ENCODE data around the gene SCN2B.

SCN2B gene, protein sequence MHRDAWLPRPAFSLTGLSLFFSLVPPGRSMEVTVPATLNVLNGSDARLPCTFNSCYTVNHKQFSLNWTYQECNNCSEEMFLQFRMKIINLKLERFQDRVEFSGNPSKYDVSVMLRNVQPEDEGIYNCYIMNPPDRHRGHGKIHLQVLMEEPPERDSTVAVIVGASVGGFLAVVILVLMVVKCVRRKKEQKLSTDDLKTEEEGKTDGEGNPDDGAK

DNA sequence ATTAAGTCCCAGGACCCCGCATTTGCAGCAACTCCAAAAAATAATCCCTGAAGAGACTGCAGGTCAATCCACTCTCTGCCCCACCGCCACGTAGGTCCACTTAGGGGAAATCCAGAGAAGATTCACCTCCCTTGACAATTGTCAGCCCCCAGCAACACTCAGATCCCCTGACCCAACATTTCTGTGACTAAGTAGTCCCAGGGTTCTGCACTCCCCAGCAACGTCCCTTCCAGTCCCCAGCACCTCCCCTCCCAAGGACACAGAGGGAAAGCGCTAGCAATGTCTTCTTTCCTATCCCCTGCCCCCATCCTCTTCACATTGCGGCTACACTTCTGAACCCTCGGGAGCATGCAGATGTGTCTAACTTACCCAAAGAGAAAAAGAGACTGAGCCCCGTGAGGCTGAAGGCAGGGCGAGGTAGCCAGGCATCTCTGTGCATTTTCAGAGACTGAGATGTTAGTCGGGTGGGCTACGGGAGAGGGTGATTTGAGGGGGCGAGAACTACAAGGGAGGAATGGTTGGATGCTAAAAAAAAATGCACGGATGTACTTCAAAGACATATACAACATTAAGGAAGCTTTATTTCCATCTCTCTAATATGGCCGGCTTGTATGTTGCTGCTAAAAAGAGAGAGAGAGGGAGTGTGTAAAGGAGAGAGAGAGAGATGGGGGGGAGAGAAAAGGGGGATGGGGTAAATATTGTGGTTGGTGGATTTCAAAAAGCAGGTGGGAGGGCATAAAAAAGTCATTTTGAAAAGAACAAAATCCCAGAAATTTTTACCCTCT is at the start of gene SCN2B:
TSS of gene SCN2B (minus strand) at position 647 of the 785 bp plus-strand sequence. CDS start at position 439, 208 bp downstream.
- DNase-seq (ENCODE audit: low read depth in 2 of 2) = no peak

DNA sequence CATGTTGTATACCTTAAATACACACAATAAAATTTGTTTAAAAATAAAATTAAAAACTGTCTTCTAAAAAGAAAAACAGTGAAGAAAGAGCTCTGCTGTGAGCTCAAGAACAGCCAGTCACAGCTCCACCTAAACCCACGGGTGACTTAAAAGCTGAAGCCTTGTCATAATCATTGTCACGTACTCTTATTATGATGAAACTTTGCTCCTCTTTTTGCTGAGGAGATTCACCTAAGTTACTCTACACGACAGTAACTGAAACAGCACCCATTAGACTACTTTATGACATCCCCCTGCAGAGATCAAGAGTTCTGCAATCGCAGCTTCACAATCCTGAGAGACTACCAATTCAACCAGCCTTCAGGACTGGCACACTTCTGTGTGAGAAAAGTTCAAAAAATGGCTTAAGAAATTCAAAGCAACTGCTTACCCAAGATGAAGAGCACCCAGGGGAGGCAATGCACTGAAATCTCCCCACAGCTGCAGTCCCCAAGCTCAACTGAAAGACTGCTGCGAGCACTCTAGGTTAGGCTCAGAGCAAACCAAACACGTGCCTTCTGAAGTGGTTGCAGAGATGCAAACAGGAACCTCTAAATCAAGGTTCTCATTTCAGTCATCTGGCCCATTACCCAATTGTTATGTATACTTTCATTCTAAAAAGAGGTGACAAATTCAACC is 48.2 kb upstream of the SCN2B start, which contains the start of gene JAML:
TSS of gene JAML (minus strand) at position 501 of the 678 bp plus-strand sequence. CDS start 10,145 bp downstream, outside the sequence.
- no peak for DNase-seq (ENCODE audit: low read depth in 2 of 2)

DNA sequence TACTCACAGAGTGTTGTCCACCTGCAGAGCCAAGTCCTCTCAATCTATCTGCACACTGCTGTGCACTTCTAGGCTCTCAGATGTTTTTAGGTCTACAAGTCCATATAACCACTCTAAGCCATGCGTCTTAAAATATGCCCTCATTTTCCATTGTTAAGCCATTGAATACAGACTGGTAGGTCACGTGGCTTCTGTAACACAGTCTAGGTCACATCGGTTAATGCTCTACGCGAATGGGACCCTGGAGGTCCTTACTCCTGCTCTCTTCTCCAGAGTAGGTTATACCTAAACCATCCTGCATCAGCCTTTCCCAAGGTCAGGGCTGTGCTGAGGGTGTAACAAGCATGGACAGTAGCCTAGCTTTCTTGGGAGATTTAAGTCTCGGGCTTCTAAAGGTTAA is 47.6 kb upstream of the SCN2B start:
- DNase-seq (ENCODE audit: low read depth in 2 of 2) = no peak

DNA sequence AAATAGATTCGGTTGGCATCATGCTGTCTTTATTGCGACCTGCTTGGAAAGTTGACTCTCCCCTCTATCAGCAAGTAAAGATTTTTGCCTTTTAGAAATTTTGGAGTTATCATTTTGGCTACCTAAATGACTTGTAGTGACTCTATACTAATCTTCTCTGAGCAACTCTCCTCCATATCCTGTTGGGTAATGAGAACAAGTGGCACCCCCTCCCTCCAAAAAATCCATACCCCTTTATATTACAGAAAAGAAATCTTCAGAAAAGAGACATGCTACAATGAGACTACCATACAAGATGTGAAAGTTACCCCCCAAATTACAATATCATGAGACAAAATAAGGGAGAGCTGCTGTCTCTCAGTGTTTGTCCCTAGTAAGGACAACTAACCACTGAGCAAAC is 47.1 kb upstream of the SCN2B start:
- no peak for DNase-seq (ENCODE audit: low read depth in 2 of 2)

DNA sequence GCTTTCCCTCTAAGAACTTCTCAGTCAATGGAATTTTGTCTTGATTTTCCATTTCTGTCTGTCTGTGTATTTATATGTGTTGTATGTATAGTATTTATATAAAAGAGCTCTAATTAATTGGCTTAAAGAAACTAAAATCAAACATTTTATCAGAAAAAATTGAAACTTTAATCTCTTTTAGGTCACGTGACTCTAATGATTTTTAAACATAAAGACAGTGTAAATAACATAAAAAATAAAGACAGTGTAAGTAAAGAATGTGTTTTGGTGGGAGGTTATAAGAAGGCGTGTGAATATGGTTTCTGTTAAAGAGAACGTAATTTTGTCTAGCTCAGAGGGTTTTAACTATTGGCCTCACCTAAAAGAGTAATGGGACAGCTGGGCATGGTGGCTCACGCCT is 46.0 kb upstream of the SCN2B start:
- no peak for DNase-seq (ENCODE audit: low read depth in 2 of 2)

DNA sequence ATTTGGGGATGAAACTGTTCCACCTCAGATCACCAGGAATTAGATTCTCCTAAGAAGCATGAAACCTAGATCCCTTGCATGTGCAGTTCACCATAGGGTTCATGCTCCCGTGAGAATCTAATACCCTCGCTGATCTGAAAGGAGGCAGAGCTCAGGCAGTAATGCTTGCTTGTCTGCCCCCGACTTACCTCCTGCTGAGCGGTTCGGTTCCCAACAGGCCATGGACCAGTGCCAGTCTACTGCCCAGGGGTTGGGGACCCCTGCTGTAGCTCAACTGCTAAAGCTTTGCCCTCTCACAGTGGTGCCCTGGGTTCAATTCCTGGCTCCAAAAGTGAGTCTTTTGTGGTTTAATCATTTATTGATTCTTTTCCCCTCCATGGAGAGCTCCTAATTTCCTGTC is 45.0 kb upstream of the SCN2B start:
- DNase-seq (ENCODE audit: low read depth in 2 of 2) = no peak

DNA sequence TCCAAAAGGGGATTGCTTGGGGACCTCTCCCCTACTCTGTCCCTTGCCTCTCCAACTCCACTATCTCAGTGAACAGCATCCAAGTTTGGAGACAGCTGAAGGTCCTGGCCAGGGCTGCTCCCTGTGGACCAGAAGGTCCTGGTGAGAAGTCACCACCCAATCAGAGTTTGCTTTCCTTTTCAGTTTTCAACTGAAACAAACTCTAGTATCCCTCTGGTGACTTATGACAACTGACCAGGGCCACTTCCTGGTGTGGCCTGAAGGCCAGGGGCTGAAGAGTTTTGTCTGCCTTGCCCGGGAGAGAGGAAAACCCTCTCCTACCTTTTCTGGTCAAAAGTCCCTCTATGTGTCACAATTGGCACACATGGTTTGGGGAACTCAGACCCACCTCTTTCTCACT is 43.3 kb upstream of the SCN2B start:
- no peak for DNase-seq (ENCODE audit: low read depth in 2 of 2)

DNA sequence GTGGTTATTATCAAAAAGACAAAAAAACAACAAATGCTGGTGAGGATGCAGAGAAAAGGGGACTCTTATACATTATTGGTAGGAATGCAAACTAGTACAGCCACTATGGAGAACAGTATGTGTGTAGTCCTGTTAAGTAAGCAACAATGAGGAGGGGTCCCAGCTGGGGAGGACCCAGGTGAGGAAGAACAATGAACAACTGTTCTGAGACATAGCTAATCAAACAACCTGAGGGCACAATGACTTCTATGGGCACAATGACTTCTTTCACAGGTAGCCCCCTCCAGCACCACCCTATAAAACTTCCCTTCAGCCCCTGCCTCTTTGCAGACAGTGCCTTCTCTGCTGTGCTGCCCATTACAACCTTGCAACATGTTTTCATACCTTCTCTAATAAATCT is 42.8 kb upstream of the SCN2B start:
- no peak for DNase-seq (ENCODE audit: low read depth in 2 of 2)

DNA sequence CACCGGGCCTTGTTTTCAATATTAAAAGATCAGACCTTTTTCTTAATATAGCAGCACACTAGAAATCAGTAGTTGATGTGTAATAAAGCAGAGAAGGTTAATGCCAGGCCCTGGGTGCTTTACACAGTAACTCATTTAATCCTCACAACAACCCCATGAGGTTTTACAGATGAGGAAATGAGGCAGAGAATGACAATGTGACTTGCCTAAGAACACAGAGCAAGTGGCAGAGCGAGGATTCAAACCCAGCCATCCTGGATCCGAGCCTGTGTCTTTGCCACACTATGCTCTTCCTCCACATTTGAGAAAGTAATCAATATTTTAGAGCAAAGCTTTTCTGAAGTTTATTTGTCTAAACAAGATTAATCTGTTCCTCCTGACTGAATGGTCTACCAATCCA is 41.1 kb upstream of the SCN2B start:
- no peak for DNase-seq (ENCODE audit: low read depth in 2 of 2)

DNA sequence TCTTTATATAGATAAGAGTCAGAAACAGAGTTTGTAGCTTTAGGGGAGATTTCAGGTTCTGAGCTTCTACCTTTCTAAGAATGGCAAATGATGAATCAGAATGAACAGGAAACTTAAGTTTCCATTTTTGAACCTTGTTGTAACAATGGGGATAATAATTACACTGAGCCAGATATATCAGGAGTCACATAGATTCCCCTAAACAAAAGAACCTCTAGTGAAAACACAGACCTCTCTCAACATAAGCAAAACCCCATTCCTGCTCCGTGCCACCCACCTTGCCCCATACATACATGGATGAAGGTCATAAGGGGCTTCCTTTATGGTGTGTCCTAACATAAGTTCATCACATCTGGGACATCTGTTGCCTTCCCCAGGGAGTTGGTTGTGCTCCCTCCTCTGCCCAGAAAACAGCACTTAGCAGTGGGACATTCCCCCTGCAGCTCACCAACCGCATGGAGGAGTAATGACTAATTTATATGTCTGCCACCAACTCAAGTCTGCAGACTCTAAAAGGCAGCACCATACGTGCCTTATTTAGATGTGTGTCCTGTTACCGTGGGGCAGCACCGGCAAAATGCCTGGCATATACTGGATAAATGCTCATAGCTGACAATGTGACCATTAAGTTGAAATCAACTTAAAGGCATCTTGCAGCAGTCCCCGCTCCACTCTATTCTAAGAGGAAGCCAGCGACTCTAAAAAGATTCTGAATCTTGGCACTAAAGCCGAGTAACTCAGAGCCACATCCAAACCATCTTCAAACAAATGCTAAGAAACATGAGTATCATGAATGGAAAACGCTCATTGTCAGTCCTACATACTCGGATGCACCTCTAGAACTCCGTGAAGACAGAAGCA is 40.4 kb upstream of the SCN2B start:
- DNase-seq (ENCODE audit: low read depth in 2 of 2) = no peak

DNA sequence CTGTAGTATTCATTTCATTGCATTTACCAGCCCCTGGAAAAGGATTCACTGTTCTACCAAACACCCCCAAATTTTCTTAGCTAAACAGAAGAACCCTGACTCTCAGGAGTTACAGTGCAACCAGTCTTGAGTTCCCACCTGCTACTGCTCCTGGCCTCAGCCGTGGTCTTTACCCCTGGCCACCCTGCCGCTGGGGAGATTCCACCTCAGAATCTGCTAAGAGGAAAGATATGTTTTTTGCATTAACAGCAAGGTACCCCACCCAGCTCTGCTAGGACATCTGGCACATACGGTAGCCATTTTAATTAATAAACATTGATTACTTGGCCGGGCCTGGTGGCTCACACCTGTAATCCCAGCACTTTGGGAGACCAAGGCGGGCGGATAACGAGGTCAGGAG is 39.3 kb upstream of the SCN2B start:
- no peak for DNase-seq (ENCODE audit: low read depth in 2 of 2)

DNA sequence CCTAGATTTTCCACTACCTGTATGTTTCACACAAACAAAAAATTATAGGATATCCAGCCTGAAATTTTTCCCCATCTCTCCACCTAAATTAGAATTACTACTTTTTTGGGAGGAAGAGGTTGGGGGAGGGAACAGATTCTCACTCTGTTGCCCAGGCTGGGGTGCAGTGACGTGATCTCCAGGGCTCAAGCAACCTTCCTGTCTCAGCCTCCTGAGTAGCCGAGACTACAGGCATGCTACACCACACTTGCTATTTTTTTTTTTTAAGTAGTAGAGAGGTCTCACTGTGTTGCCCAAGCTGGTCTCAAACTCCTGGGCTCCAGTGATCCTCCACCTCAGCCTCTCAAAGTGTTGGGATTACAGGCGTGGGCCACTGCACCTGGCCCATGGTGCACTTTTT is 38.8 kb upstream of the SCN2B start:
- DNase-seq (ENCODE audit: low read depth in 2 of 2) = no peak

DNA sequence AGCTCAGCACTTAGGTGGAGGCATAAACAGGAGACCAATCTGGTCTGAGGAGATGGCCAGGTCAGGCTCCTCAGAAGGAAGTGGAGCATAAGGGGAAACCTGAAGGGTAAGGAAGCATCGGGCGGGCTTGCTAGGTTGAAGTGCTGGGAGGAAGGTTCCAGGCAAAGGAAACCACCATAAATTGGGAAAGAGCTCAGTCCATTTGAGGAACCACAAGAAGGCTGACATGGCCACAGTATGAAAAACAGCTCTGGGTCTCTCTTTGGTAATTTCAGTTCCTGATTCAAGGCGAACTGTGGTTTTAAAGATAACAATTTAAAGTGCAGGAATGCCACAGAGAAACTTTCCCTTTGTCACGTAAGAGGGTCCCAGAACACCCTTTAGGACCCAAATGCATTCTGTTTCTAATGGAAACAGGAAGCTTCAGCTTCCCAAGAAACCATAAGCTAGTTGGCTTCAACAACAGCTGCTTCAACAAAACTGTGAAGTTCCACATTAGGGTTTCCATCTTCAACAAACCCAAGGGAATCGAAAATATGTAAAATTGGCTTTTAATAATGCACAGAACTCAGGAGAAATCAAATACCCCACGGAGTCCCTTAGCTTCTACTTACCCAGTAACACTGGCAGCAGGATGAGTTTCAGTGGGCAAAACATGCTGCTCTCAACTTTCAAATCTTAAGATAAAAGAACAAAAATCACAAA is 37.9 kb upstream of the SCN2B start:
- no peak for DNase-seq (ENCODE audit: low read depth in 2 of 2)

DNA sequence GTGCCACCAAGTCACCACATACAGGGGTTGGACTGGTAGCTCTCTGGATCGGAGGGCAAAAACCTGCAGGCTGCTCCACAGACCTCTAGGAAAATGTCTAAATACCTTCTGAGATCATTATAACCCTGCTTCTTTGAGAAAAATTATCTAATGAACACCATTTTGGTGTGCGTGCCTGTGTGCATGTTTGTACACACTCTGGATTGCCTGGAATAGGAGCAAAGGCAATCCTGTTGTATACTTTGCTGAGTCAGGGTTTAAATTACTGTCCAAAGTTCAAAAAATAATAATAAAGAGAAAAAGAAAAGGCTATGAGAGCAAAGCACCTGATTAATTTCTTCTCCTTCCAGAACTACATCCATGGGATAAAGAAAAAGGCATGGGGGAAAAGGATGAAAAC is 37.3 kb upstream of the SCN2B start:
- DNase-seq (ENCODE audit: low read depth in 2 of 2) = no peak

DNA sequence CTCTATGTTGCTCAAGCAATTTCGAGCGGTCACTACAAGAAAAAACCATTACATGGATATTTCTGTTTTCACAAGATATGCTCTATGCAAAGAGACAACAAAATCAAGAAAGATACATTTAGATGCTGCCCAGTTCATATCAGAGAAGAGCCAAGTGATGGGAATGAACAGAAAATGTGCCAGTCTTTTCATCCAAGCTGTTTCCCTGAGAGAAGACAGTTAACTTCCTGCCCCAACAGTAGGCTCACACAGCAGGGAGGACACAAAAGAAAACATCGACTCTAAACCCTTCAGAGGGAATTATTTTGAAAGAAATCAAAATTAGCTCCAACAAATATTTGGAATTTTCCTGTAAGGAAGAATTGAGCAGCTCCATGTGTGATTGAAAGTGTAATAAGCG is 36.8 kb upstream of the SCN2B start:
- no peak for DNase-seq (ENCODE audit: low read depth in 2 of 2)

DNA sequence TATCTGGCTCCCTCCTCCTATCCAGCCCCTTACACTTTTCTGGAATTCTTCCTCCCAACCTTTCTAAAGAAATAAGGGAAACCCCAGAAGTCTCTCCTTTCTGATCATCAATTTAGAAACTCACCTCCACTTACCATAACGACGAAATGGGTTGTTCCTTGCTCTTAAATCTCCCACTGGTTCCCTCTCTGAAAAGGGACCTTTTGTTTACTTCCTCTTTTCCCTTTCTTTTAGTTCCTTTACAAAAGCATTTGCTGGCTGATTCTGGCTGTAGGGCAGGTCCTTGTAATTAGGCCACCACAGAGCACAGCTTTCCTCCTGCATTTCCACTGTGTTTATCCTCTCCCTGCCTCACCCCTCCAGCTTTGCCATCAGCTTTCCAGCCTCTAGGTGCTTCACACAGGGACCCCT is 36.3 kb upstream of the SCN2B start:
- no peak for DNase-seq (ENCODE audit: low read depth in 2 of 2)

DNA sequence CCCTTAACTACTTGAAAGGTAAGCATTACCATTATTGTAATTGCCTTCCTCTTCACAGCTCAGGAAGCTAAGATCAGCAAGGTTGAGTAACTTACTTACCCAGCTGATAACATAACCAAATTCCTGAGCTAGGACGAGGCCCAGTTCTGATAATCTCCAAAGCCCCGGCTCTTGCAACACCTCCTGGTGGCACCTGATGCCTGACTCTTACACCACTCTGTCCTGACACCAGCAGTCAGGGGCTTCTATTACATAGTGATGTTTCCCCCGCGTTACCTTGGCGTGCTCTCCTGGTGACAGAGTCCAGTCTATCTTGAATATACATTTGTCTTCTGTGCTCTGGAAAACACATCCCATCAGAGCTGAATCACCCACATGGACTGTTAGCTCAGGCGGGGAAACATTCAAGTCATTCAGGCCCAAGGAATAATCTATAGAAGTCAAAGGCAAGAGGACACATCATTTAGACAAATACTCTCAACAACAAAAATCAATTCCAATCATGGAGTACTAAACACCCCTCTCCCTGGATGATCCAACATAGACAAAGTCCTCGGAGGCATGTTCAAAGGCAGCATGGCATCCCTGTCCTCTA is 35.8 kb upstream of the SCN2B start:
- DNase-seq (ENCODE audit: low read depth in 2 of 2) = no peak

DNA sequence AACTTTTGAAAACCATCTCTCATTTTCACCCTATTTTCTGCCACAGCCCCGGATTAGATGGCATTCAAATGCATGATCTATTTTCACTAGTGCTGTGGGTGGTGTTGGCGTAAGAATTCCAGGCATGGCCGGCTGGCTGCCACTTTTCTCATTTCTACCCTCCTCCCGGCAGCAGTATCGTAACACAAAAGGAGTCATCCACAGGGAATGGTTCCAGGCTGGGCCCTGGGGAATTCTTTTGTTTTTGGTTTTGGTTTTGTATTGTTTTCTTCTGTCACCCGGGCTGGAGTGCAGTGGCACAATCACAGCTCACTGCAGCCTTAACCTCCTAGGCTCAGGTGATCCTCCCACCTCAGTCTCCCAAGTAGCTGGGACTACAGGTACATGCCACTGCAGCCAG is 34.6 kb upstream of the SCN2B start:
- no peak for DNase-seq (ENCODE audit: low read depth in 2 of 2)

DNA sequence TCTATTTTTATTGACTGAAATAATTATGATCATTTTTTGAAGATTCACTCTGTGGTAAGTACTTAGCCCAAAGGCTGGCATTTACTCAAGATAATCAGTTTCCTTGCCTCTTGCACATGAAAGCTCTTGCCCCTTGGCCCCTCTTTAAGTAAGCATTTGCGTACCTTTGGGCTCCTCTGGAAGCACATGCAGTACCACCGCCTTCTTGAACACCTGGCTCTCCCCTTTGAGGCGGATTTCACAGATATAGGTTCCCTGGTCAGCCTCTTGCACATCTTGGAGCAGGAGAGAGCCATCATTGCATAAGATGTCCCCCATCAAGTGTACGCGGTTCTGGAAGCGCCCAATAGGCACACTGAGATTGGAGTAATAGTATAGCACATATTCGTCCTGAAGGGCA is 33.9 kb upstream of the SCN2B start:
- no peak for DNase-seq (ENCODE audit: low read depth in 2 of 2)

DNA sequence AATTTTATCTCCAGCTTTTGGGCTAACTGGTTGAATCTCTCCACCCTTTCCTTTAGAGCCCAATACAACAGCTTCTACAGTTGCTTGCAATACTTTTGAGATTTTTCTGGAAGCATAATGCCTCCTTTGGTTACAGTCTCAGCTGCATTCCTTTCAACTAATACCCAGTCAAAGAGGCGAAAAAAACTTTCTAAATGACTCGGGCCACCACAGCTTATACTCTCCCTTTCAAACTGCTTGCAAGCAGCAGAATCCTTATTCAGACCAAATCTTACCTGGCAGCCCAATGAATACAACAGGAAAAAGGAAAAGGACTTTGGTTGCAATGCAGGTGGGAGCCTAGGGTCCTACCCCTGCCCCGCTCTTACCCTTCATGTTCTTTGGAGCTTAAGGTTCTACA is 32.6 kb upstream of the SCN2B start:
- no peak for DNase-seq (ENCODE audit: low read depth in 2 of 2)

DNA sequence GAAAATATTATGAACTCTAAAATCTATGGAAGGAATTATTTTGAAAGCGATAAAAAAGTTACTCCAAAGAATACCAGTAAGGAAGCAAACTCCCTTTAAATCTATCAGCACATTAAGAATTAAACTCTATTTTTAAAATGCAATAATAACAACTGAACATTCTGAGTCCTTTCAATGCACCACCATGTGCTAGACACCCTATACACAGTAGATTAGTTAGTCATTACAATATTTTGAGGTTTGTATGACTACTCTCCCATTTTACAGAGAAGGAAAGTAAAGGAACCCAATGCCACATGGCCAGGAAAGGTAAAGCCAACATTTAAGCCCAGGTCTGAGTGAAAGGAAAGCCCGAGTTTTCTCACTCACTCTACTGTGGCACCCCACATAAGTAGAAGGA is 30.6 kb upstream of the SCN2B start:
- no peak for DNase-seq (ENCODE audit: low read depth in 2 of 2)
